Type B pancreatic cell (in vitro differentiated cells): ENCODE measurements around the gene MERTK. TPM values are rescaled to one million over a fixed set of nuclear protein-coding genes. Genes with fewer than 3 reads are reported as not detected.
"Not testable (repeated sequence)": the region's sequence is repeated elsewhere in the genome, so short reads cannot be mapped to it uniquely, and the experiment has no call there.

Experiments
- DNase-seq: peaks from one replicate; pipeline ENCODE4 v3.0.0; 2021; ENCODE audit warnings: mixed read lengths; ENCODE audit not compliant: unreplicated experiment; ENCODE audit errors: extremely low spot score
- H3K27ac Mint-ChIP-seq: 2 replicates; pipeline ENCODE4 v1.8.0; 2021; ENCODE audit warnings: mild to moderate bottlenecking, mixed read lengths
- H3K27me3 Mint-ChIP-seq: 2 replicates; pipeline ENCODE4 v1.8.0; 2021; ENCODE audit warnings: mixed read lengths
- H3K36me3 Mint-ChIP-seq: 2 replicates; pipeline ENCODE4 v1.8.0; 2021; ENCODE audit warnings: mixed read lengths
- H3K4me1 Mint-ChIP-seq: one replicate; pipeline ENCODE4 v1.8.0; 2021; ENCODE audit warnings: mixed read lengths; ENCODE audit not compliant: unreplicated experiment
- H3K4me3 Mint-ChIP-seq: 2 replicates; pipeline ENCODE4 v1.8.0; 2021; ENCODE audit warnings: mild to moderate bottlenecking, mixed read lengths
- H3K9me3 Mint-ChIP-seq: 2 replicates; pipeline ENCODE4 v1.8.0; 2021; ENCODE audit warnings: mixed read lengths
- CTCF ChIP-seq: fragments of 200-600 bp; sonication (generic); conservative IDR thresholded peaks from 2 replicates; pipeline ENCODE4 v1.5.0; 2021; ENCODE audit warnings: antibody characterized with exemption, mild to moderate bottlenecking
- total RNA-seq: library from RNA; stranded (reverse); gene quantifications from 2 replicates; pipeline ENCODE4 v1.2.1, GENCODE V29; 2021; ENCODE audit warnings: low replicate concordance

MERTK gene
- total RNA-seq, 1 donor from 2014 or later: 25.7 TPM

GRCh38 chr2:111903516-111903915 lies 5.1 kb downstream of the MERTK start:
- Mint-ChIP-seq H3K27ac (no peak overlapping the region), H3K36me3 (peaks cover 13% of the 10 kb centered on the region), H3K4me1 (peaks cover 47% of the 10 kb centered on the region), H3K27me3 (no peaks in the 10 kb centered on the region), H3K4me3 (peak overlapping the region; percentile 77), H3K9me3 (no peaks in the 10 kb centered on the region)
- TF ChIP-seq CTCF: no peak
- no peak for DNase-seq

- Mint-ChIP-seq H3K4me3 (peak overlapping the region; percentile 77), H3K36me3 (peaks cover 14% of the 10 kb centered on the region), H3K4me1 (peaks cover 52% of the 10 kb centered on the region), H3K9me3 (no peaks in the 10 kb centered on the region), H3K27ac (no peak overlapping the region), H3K27me3 (no peaks in the 10 kb centered on the region)
- no peak for DNase-seq
- TF ChIP-seq CTCF: no peak
Observed at GRCh38 chr2:111903930-111904439, 5.6 kb downstream of the MERTK start.

- DNase-seq: no peak
- H3K9me3 Mint-ChIP-seq: no peaks in the 10 kb centered on the region
- no peaks in the 10 kb centered on the region for H3K27me3 Mint-ChIP-seq
- H3K36me3 Mint-ChIP-seq: peaks cover 14% of the 10 kb centered on the region
- peaks cover 61% of the 10 kb centered on the region for H3K4me1 Mint-ChIP-seq
- H3K27ac Mint-ChIP-seq: no peak overlapping the region
- peak overlapping the region; percentile 39 for H3K4me3 Mint-ChIP-seq
- no peak for TF ChIP-seq CTCF
Observed at GRCh38 chr2:111904726-111905474, 6.5 kb downstream of the MERTK start.

- peak overlapping the region; percentile 55 for H3K27ac Mint-ChIP-seq
- H3K27me3 Mint-ChIP-seq: not testable (repeated sequence)
Observed at GRCh38 chr2:111905475-111905869, 7.1 kb downstream of the MERTK start.

GRCh38 chr2:111905990-111906735 lies 7.8 kb downstream of the MERTK start:
- Mint-ChIP-seq H3K36me3 (peaks cover 17% of the 10 kb centered on the region), H3K4me3 (peak overlapping the region; percentile 61), H3K27me3 (no peaks in the 10 kb centered on the region), H3K4me1 (peaks cover 57% of the 10 kb centered on the region), H3K9me3 (no peaks in the 10 kb centered on the region), H3K27ac (peak overlapping the region; percentile 55)
- TF ChIP-seq CTCF: no peak
- no peak for DNase-seq

More at GRCh38 chr2:111905475-111905869, 7.1 kb downstream of the MERTK start:
- peaks cover 60% of the 10 kb centered on the region for H3K4me1 Mint-ChIP-seq
- DNase-seq, H3K9me3 Mint-ChIP-seq: not testable (repeated sequence)
- H3K4me3 Mint-ChIP-seq: peak overlapping the region; percentile 61
- H3K36me3 Mint-ChIP-seq: peaks cover 14% of the 10 kb centered on the region

GRCh38 chr2:111908578-111908977 lies 10.2 kb downstream of the MERTK start:
- TF ChIP-seq CTCF: no peak
- Mint-ChIP-seq H3K4me3 (no peak overlapping the region), H3K9me3 (no peaks in the 10 kb centered on the region), H3K27ac (peak overlapping the region; percentile 52), H3K27me3 (no peaks in the 10 kb centered on the region), H3K4me1 (peaks cover 48% of the 10 kb centered on the region), H3K36me3 (peaks cover 12% of the 10 kb centered on the region)
- no peak for DNase-seq
